Skin of body (tissue), 2 donors: ENCODE results near the gene RPS29. TPM values are rescaled to one million over a fixed set of nuclear protein-coding genes. Genes with fewer than 3 reads are reported as not detected.
"Not testable (repeated sequence)": the region's sequence is repeated elsewhere in the genome, so short reads cannot be mapped to it uniquely, and the experiment has no call there.

ENCODE experiments used
- DNase-seq: peaks from one replicate; lab custom pipeline; 2025; lab: John Stamatoyannopoulos, UW
- total RNA-seq: library from RNA; depleted of rRNA; stranded (reverse); fragments of >200 nt; gene quantifications from one replicate; pipeline ENCODE4 v1.2.3, GENCODE V29; 2014

The RPS29 gene
- total RNA-seq, 1 donor from 2014 or later: 1,388 TPM

GRCh38 chr14:49598485-49599300 is 12.5 kb upstream of the RPS29 start, which contains the start of gene LRR1:
Gene LRR1, plus strand, starts transcription at chr14:49598940. Its CDS starts 81 bp downstream, at chr14:49599021.
- DNase-seq: peak; percentile 74

DNA sequence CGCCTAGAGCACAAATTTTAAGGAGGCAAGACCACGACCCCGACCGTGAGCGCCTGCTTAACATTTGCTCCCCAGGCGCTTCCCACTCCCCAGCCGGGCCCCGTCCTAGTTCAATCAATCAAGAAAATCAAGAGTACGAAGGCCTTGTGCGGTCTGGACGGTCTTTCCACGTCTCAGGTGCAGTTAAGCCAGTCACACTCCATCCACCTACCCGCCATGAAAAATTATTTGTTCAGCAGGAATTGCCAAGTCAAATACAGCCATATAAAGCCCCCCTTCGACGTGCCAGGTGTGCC is 12.0 kb upstream of the RPS29 start:
- no peak for DNase-seq

- peak; percentile 84 for DNase-seq
These were observed 8.3 kb upstream of the RPS29 start for GRCh38 chr14:49594347-49595091.

GRCh38 chr14:49593016-49593415 is 6.8 kb upstream of the RPS29 start:
- no peak for DNase-seq

- no peak for DNase-seq
These were observed 3.2 kb upstream of the RPS29 start for GRCh38 chr14:49589387-49589786.

GRCh38 chr14:49586673-49587460 is 687 bp upstream of the RPS29 start:
- DNase-seq: peak; percentile 36

DNA sequence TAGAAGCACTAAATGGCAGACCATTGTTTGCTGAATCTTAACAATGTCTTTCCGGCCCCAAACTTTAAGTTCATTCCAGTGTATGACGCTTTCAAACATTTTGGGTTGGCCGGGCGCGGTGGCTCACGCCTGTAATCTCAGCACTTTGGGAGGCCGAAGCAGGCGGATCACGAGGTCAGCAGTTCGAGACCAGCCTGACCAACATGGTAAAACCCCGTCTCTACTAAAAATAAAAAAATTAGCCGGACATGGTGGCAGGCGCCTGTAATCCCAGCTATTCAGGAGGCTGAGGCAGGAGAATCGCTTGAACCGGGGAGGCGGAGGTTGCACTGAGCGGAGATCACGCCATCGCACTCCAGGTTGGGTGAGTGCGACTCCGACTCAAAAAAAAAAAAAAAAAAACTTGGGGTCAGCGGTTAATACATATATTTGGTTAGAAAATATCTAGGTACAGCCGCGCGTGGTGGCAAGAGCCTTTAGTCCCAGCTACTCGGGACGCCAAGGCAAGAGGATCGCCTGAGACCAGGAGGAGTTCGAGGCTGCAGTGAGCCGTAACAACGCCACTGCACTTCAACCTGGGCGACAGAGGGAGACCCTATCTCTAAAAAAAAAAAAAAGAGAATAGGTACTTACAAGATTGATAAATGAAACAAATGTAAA is 1.1 kb downstream of the RPS29 start:
- DNase-seq: not testable (repeated sequence)

- DNase-seq: no peak
These were observed 2.1 kb downstream of the RPS29 start for GRCh38 chr14:49584058-49584457.

GRCh38 chr14:49583629-49584028 is 2.6 kb downstream of the RPS29 start:
- no peak for DNase-seq

DNA sequence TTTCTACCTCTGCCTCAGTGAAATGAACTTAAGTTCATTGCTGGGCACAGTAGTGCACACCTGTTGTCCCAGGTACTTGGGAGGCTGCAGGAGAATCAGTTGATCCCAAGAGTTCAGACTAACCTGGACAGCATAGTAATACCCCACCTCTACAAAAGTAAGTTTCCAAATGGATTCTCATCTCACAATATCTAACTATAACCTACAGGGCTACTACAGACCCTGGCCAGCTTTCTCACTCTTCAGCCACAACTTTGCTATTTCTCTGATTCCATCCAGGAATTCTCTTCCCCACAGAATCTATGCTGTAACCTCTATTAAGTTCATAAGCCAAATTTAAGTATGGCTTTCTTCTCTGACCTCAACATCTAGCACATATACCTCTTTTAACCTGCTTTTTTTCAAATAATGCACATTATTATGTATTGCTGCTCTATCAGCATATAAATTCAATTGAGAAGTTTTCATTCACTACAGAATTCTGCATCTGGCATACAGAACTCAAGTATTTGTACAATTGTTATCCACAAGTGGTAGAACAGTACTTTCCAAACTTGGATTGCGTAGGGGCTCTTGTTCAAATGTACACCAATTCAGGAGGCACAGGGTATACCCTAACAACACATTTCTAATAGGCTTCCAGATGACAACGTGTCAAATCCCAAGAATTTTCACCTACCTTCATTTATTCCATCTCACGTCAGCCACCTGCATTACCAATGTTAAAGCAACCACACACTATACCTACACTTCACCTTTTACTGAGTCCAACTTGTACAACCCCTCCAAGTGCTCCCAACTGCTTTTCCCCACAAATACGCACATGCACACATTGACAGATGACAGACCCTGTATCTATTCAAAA is 3.8 kb downstream of the RPS29 start:
- DNase-seq: no peak

DNA sequence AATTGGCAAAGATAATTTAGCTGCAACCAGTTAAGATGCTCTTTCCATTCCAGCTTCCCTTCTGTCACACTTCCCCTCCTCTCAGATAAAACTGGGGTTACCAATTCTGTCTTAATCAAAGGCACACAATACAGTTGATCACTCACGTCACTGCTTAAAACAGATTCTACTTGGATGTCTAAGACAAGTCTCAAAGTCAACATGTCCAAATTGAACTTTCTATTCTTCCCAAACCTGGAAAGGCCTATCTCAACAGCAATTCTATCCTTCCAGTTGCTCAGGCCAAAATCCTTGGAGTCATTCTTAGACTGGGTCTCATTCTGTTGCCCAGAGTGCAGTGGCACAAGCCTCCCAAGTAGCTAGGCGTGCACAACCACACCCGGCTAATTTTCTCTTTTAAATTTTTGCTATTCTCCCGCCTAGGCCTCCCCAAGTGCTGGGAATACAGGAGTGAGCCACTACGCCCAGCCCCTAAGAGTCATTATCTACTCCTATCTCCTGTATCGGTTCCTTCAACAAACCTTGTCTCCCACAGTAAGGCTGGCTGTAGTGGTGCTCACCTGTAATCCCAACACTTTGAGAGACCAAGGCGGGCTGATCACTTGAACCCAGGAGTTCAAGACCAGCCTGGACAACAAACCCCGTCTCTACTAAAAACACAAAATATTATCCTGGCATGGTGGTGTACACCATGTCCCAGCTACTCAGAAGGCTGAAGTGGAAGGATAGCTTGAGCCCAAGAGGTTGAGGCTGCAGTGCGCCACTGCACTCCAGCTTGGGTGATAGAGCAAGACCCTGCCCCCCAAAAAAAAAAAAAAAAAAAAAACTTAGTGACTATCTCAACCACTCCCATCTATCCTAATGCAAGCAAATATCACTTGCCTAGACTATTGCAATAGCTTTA is 4.7 kb downstream of the RPS29 start:
- DNase-seq: no peak

GRCh38 chr14:49579841-49580240 is 6.3 kb downstream of the RPS29 start:
- no peak for DNase-seq

- no peak for DNase-seq
These were observed 8.0 kb downstream of the RPS29 start for GRCh38 chr14:49578141-49578540.

- DNase-seq: no peak
These were observed 12.1 kb downstream of the RPS29 start for GRCh38 chr14:49574038-49574437.

DNA sequence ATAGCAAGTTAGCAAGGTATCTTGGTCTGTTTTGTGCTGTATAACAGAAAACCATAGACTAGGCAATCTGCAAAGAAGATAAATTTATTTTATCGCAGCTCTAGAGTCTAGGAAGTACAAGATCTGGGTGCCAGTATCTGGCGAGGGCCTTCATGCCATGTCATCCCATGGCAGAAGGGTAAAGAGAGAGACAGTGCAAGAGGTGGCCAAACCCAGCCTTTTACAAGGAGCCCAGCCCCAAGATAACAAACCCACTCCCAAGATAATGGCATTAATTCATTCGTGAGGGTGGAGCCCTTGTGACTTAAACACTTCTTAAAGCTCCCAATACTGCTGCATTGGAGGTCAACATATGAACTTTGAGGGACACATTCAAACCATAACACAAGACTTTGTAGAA is 16.9 kb downstream of the RPS29 start:
- DNase-seq: no peak

GRCh38 chr14:49566714-49567113 is 19.5 kb downstream of the RPS29 start:
- DNase-seq: no peak

- DNase-seq: no peak
These were observed 26.0 kb downstream of the RPS29 start for GRCh38 chr14:49559979-49560768.

DNA sequence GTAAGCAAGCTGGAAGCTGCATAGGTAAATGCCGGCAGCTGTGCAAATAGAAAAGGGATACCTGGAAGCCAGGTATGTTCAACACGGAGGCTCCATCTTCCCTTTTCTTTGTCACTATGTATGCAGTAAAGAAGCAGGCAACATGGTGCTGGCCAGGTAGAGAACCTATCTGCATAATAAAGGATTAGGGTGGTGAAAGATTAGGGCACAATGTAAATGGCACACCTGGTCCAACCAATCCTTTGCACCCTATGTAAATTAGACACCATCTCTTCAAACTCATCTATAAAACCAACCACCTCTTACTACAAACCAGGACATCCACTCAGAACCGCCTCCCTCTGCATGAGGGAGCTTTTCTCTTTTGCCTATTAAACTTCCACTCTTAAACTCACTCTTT is 32.3 kb downstream of the RPS29 start:
- DNase-seq: no peak

GRCh38 chr14:49553106-49553505 is 33.1 kb downstream of the RPS29 start:
- no peak for DNase-seq
